ENCODE results near the gene HSFX4.
"Not testable (repeated sequence)": the region's sequence is repeated elsewhere in the genome, so short reads cannot be mapped to it uniquely, and the experiment has no call there.

Gene HSFX4

DNA sequence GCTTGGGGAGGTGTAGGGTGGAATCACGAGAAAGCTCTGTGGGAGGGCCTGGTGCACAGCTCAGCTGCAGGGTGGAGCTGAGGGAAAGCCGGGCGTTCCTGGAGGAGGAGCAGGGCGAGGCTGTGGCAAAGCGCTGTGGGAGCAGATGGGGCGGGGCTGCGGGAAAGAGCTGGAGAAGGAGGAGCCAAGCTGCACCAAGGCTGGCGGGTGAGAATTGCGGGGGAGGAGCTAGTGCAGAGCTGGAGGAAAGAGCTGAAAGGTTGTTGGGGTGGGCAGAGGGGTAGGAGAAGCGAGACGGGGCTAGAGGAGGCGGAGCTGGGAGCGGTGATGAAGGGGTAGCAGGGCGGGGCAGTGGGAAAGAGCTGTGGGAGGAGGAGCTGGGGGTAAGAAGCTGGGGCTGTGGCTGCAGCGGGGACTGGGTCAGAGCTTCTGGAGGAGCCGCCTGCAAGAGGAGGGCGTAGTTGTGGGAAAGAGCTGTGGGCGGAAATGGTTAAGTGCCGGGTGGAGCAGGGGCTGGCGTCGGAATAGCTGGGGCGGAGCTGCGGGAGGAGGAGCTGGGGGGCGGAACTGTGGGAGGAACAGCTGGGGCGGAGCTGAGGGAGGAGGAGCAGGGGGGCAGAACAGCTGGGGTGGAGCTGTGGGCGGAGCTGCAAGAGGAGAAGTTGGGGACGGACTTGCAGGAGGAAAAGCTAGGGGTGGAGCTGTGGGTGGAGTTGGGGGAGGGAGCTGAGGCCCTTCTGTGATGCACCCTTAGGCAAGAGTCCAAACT, 10.7 kb downstream of the HSFX4 start:
- Histone ChIP-seq H3K9me3 (no peaks in the 10 kb centered on the region), H3K36me3 (no peaks in the 10 kb centered on the region), H3K4me3 (ENCODE audit: low read depth, low read length) (peak overlapping the region; percentile 59), H3K4me1 (no peaks in the 10 kb centered on the region), H3K27me3 (no peaks in the 10 kb centered on the region)
- peak; percentile 92 for DNase-seq
- TF ChIP-seq, protein P1, sequence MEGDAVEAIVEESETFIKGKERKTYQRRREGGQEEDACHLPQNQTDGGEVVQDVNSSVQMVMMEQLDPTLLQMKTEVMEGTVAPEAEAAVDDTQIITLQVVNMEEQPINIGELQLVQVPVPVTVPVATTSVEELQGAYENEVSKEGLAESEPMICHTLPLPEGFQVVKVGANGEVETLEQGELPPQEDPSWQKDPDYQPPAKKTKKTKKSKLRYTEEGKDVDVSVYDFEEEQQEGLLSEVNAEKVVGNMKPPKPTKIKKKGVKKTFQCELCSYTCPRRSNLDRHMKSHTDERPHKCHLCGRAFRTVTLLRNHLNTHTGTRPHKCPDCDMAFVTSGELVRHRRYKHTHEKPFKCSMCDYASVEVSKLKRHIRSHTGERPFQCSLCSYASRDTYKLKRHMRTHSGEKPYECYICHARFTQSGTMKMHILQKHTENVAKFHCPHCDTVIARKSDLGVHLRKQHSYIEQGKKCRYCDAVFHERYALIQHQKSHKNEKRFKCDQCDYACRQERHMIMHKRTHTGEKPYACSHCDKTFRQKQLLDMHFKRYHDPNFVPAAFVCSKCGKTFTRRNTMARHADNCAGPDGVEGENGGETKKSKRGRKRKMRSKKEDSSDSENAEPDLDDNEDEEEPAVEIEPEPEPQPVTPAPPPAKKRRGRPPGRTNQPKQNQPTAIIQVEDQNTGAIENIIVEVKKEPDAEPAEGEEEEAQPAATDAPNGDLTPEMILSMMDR (IDR thresholded peaks at IDR 0.05; ENCODE audit: low read depth, low read length) = no peak

DNA sequence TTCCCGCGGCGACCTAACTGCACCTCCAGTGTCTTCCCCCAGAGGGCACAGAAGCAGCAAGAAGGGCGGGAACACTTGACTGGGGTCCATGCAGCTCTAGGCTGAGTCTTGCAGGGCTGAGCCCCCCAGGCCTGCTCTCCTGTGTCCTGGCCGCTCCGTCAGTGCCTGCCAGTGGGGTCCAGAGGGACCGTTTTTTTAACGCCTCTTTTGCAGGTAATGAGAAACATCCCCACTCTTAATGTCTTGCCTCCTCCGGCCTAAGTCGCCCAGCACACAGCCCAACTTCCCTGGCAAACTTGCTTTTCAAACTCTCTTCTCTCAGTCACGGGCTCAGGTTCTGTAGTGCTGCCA, 11.3 kb downstream of the HSFX4 start:
- H3K36me3 ChIP-seq, H3K9me3 ChIP-seq, H3K4me1 ChIP-seq, H3K27me3 ChIP-seq, DNase-seq: not testable (repeated sequence)
- TF ChIP-seq, protein P1 (IDR thresholded peaks at IDR 0.05; ENCODE audit: low read depth, low read length) = peak; percentile 47
- H3K4me3 ChIP-seq (ENCODE audit: low read depth, low read length) = peak overlapping the region; percentile 16; the same call in 1 of the 2 replicates

DNA sequence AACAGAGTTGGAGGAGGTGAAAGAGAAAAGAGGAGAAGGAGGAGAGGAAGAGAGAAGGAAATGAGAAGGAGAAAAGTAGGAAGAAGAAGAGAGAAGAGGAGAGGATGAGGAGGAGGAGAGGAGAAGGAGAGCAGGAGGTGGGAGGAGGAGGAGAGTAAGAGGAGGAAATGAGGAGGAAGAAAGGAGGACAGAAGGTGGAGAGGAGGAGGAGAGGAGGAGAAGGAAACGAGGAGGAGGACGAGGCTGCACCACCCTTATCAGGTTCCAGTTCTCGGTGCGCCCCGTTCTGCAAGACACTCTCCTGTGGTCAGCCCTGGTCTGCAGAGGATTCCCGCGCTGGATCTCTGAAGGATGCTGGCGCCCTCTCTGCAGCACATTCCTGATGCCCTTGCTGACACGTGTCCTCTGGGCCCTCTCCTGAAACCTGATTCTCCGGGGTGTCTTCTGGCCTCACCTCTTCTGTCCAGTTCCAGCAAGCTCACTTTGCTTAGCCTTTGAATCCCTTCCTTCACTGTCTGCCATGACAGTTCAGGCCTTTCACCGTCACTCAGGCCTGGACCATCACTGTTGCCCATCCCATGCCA, 15.8 kb downstream of the HSFX4 start:
- not testable (repeated sequence) for H3K27me3 ChIP-seq; H3K36me3 ChIP-seq; H3K9me3 ChIP-seq; H3K4me1 ChIP-seq; DNase-seq; H3K4me3 ChIP-seq (ENCODE audit: low read depth, low read length)

DNA sequence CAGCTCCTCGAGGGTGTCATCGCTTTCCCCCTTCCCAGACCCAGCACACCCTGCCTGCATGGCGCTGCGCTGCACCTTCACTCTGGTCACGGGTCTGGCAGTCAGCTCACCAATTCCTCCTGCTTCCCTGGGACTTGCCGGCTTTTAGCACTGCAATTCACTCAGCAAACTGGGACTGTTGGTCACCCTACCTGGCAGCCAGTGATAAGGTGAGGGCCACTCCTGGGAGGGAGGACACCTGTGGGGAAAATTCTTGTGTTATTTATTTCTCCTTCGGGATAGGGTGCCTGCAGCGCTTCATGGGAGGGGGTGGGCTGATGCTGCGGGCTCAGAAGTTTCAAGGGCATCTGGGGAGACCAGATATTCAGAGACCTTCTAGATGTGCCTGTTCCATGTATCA, 16.4 kb downstream of the HSFX4 start:
- H3K36me3 ChIP-seq; DNase-seq; H3K27me3 ChIP-seq; H3K9me3 ChIP-seq; H3K4me1 ChIP-seq; H3K4me3 ChIP-seq (ENCODE audit: low read depth, low read length): not testable (repeated sequence)

DNA sequence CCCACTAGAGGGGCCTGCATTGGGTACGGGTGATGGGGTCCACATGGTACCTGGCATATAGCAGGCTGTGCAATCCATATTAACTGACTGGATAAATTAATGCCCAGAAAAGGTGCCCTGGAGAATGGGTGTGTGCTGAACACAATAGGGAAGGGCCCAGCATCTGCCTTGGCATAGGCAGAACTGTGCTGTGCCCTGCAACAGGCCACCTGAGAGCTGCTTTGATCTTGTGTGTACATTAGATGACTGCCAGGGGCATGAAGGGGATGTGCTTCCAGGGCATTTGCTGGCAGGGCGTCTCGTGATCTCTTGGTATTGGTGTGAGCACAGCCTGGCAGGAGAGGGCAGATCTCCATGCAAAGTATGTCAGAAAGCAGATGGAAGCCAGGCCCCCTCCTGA, 17.6 kb downstream of the HSFX4 start:
- not testable (repeated sequence) for H3K4me1 ChIP-seq; H3K9me3 ChIP-seq; H3K4me3 ChIP-seq (ENCODE audit: low read depth, low read length); H3K27me3 ChIP-seq; DNase-seq; H3K36me3 ChIP-seq

DNA sequence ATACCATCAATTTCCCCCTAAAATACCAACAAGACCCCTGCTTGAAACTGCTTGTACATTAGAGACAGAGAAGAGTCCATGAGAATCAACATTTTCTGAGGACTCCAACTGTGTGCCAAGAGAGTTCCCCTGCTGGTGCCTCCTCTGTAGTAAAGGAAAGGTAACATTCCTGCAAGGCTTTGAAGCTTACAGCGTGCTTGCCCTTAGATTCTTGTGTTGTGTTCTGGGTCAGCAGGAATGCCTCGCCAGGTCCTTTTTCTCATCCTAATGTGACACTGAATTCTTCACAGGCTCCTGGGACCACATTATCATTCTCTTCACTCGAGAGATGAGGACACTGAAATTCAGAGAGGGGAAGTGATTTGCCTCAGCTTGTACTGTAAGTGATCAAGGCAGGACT, 18.6 kb downstream of the HSFX4 start:
- H3K4me1 ChIP-seq = no peaks in the 10 kb centered on the region
- no peaks in the 10 kb centered on the region for H3K27me3 ChIP-seq
- no peaks in the 10 kb centered on the region for H3K9me3 ChIP-seq
- H3K4me3 ChIP-seq (ENCODE audit: low read depth, low read length) = no peak overlapping the region
- no peak for DNase-seq
- TF ChIP-seq, protein P1 (IDR thresholded peaks at IDR 0.05; ENCODE audit: low read depth, low read length) = no peak
- H3K36me3 ChIP-seq = no peaks in the 10 kb centered on the region

DNA sequence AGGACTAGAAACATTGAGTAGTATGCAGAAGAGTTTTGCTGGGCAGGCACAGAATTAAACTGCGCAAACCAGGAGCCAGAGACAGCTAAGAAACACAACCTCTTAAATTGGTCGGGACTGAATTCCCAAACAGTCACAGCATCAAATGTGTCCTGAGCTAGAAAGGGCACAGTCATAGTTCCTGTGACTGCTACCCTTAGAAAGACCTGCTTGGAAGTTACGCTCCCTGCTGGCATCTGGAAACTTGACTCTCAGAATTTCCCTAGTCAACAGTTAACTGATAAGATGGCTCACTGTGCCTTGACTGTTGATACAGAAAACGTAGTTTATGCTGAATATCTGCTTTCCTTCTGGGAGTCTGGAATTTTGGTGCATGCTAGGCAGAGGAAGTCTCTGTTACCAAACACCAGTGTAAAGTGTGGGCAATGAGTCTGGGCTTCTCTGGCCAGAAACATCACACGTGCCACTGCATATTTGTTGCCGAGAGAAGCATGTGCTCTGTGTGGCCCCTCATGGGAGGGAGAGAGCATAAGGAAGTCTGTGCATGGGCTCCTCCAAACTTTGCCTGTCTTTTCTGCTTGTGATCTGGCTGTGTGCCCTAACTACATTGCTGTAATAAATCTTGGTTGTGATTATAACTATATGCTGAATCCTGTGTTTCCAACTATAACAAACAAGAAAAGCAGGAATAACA, 20.5 kb downstream of the HSFX4 start:
- Histone ChIP-seq H3K4me3 (ENCODE audit: low read depth, low read length) (no peak overlapping the region), H3K27me3 (no peaks in the 10 kb centered on the region), H3K4me1 (no peaks in the 10 kb centered on the region), H3K9me3 (no peaks in the 10 kb centered on the region), H3K36me3 (no peaks in the 10 kb centered on the region)
- DNase-seq = no peak
- TF ChIP-seq, protein P1 (IDR thresholded peaks at IDR 0.05; ENCODE audit: low read depth, low read length) = no peak

Data from BE2C (cell line).